Iris pigment epithelial cell (primary cell): Measurements from ENCODE around the gene PDE4C.

Experiments used
- DNase-seq: peaks from one replicate; pipeline ENCODE4 v3.0.0-alpha.2; 2011; ENCODE audit warnings: low read depth

Gene PDE4C

GRCh38 chr19:18198374-18198773 is 27.9 kb downstream of the PDE4C start:
- DNase-seq = no peak

GRCh38 chr19:18197941-18198340 is 28.3 kb downstream of the PDE4C start:
- DNase-seq = no peak

- DNase-seq = no peak
Observed at GRCh38 chr19:18197306-18197705, 28.9 kb downstream of the PDE4C start.

GRCh38 chr19:18196511-18196845 is 29.8 kb downstream of the PDE4C start:
- no peak for DNase-seq

- DNase-seq = no peak
Observed at GRCh38 chr19:18194554-18195238, 31.5 kb downstream of the PDE4C start.

GRCh38 chr19:18194181-18194530 is 32.1 kb downstream of the PDE4C start:
- DNase-seq = no peak

GRCh38 chr19:18193388-18194180 is 32.7 kb downstream of the PDE4C start:
- DNase-seq = no peak

GRCh38 chr19:18192673-18193387 is 33.4 kb downstream of the PDE4C start, which contains the start of gene MPV17L2:
TSS of gene MPV17L2 (plus strand) at chr19:18193218. CDS start at chr19:18193282, 64 bp downstream.
- peak; percentile 100 for DNase-seq

- no peak for DNase-seq
Observed at GRCh38 chr19:18191640-18192062, 34.6 kb downstream of the PDE4C start.

- DNase-seq = no peak
Observed at GRCh38 chr19:18190278-18190677, 36.0 kb downstream of the PDE4C start.

- no peak for DNase-seq
Observed at GRCh38 chr19:18185538-18185937, 40.7 kb downstream of the PDE4C start.

- no peak for DNase-seq
Observed at GRCh38 chr19:18183529-18183928, 42.7 kb downstream of the PDE4C start.

GRCh38 chr19:18179957-18180356 is 46.3 kb downstream of the PDE4C start:
- DNase-seq = no peak

GRCh38 chr19:18176367-18177310 is 49.6 kb downstream of the PDE4C start:
- no peak for DNase-seq

GRCh38 chr19:18174983-18175382 is 51.3 kb downstream of the PDE4C start:
- no peak for DNase-seq
